IPS DF 19.7 (cell line): Measurements from ENCODE around the gene OR52J3.
A peak's percentile ranks its signal among the peaks of the same experiment; 100 is the strongest.
"Not testable (repeated sequence)": the region's sequence is repeated elsewhere in the genome, so short reads cannot be mapped to it uniquely, and the experiment has no call there.

Experiments used
- DNase-seq: peaks from one replicate; pipeline ENCODE4 v3.0.0-alpha.2; 2013; ENCODE audit warnings: low read depth, low spot score

The OR52J3 gene

DNA sequence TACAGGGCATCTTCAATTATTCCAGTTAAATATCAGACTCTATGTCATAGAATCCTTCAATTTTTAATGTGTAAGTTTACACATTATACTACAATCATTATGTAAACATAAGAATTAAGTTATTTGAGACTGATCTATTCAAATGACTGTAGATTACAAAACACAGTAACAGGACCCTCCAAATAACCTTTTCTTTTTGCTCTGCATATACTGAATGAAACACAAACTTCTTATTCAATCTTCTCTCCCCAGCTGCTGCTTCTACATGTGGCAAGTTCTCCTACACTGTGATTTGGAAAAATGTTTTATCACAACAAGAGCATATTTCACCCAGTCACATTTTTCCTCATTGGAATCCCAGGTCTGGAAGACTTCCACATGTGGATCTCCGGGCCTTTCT is at the start of gene OR52J3:
Gene OR52J3 (plus strand): TSS at position 301 of the 400 bp plus-strand sequence. CDS start 0 bp downstream, at position 301.
- no peak for DNase-seq

DNA sequence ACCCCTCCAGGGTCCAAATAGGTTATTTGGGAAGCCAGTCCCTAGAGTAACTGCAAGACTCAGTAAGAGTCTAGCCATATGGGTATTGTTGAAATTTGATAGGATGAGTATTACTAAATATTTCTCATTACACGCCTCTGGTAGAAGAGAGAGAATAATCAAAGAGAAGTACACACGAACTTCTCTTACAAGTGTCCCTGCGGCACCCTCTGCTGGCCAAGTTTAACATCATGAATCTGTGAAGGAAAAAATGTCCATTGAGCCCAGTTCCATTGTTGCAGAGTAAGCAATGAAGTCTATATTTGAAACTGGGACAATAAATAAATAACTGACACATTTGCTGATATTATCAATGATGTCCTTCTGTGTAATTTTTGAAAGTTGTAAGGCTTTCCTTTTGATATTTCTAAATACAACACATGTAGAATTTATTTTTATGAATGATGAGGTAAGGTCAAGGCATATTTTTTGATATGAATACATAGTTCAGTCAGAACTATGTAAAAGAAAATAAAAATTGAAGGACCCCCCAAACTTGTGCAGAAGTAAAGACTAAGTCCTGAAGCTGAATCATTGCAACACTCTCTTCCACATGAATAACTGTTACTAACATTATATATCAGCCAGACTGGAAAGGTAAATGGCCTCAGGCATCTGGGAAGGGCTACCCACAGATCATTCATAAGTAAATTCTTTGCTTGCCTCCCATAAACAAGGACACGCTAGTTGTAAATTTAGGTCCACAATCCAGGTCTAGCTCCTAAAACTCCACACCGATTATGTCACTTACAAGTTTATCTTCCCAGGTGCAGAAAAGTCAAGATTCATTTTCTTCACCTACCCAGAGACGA is 41.7 kb upstream of the OR52J3 start:
- no peak for DNase-seq

- DNase-seq = peak; percentile 9
Measured at GRCh38 chr11:5007561-5007960, 38.8 kb upstream of the OR52J3 start.

- no peak for DNase-seq
Measured at GRCh38 chr11:5011254-5011653, 35.1 kb upstream of the OR52J3 start.

DNA sequence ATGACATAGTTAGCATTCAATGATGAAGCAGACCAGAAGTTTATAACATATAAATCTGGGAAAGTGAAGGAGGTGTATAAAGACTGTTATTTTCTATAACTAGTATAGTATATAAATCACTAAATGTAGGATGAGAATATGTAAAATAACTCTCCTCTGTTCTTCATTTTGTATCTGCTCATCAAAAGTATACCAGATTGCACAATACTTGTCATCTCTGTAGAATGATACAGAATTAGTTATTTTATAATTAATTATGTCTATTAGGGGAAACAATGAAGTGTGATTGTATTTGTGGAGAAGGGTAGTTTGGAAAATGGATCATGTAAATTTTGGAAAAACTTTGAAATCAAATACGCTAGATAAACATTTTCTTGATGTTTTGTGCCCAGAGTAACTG is 33.3 kb upstream of the OR52J3 start:
- DNase-seq = no peak

DNA sequence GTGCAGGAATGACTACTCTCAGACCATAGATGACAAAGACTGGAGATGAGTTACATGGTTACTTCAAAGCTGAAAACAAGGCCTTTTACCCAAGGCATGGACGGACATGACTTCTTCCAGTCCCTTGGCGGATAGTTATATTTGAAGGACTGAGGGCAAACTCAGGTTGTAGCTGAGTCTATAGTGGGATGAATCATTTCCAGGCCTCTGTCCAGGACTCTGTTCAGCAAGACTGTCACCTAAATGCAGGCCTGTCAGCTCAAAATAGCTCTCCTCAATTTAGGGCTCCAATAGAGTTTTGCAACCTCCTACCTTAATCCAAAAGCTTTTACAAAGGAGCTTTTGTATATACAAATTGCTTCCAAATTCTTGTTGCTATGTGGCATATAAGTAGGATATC is 24.3 kb upstream of the OR52J3 start:
- DNase-seq = no peak

DNA sequence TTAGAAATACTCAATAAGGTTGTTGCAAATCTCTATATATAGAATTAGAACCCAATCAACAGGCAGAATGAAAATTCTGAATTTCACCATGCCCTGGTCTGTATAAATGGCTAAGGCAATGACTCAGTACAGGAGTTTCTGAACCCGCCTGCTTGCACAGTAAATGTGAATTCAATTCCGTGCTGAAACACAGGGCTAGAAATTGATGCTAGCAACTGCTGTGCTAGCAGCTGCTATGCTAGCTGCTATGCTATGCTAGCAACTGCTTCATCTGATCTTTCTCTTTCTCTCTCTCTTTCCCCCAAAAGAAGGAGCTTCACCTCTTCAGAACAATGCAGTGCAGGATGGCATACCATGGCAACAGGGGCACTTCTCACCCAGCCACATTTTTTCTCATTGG is 9.7 kb upstream of the OR52J3 start:
- no peak for DNase-seq

DNA sequence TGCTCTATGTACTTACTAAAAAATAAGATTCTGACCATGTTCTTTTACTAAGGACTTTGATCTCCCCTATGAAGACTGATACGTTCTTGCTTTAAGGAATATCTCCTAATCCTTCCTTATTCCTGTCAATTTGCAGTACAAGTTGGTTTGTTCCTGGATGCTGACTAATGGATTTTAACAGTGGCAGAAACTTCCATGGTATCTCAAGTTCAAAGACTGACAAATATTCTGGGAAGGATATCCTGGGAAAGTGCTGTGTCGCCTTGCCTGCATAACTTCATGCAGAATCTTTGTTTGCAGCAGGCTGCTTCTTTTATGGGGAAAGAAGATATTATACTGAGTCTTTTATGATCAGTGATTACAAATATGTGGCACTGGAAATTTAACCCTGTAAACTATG is 8.4 kb upstream of the OR52J3 start:
- no peak for DNase-seq

- DNase-seq = no peak
Measured at GRCh38 chr11:5038341-5038740, 8.0 kb upstream of the OR52J3 start.

DNA sequence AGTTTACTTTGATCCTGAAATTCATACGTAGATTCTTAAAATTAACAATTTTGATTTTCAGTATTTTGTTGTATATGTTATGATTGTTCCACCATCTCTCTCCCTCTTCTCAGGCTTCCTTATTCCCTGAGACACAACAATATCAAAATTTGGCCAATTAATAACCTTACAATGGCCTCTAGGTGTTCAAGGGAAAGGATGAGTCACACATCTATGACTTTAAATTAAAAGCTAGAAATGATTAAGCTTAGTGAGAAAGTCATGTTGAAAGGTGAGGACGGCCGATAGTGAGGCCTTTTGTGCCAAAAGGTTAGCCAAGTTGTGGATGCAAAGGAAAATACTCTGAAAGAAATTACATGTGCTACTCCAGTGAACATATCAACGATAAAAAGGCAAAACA is 5.5 kb upstream of the OR52J3 start:
- no peak for DNase-seq

DNA sequence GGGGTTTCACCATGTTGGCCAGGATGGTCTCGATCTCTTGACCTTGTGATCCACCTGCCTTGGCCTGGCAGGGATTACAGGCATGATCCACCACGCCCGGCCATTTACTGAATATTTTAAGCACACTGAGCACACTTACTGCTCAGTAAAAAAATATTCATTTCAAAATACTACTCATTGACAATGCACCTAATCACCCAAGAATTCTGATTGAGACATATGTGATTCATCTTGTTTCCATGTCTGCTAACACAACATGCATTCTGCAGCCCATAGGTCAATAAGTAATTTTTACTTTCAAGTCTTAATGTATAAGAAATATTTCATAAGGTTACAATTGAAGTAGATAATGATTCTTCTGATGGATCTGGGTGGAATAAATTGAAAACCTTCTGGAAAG is 4.2 kb upstream of the OR52J3 start:
- DNase-seq = no peak

DNA sequence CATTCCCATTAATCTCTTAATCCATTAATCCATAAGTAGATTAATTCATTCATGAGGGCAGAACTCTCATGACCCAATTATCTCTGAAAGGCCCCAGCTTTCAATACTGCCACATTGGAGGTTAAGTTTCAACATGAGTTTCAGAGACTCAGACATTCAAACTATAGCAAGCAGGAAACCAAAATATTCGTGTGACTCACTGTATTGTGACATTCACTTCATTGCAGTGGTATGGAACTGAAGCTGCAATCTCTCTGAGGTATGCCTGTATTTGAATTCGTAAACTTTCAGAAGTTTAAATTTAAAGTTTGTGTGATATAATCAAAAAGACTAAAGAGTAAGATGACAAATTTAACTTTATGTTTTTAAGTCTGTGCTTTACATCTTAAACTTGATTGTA is 2.9 kb upstream of the OR52J3 start:
- no peak for DNase-seq

GRCh38 chr11:5046754-5047330 is 516 bp downstream of the OR52J3 start:
- no peak for DNase-seq

DNA sequence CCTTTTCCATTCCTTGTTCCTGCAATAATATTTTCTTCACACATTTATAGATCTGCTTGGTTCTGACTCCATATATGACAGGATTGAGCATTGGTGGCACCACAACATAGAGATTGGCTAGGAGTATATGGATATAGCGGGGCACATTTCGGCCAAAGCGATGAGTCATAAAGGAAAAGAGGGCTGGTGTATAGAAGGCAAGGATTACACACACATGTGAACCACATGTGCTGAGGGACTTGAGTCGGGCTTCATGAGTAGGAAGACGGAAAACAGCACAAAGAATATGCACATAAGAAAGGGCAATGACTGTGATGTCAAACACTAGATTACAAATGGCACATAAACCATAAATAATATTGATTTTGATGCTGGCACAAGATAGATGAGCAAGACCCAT is 12.4 kb downstream of the OR52J3 start:
- DNase-seq = not testable (repeated sequence)

DNA sequence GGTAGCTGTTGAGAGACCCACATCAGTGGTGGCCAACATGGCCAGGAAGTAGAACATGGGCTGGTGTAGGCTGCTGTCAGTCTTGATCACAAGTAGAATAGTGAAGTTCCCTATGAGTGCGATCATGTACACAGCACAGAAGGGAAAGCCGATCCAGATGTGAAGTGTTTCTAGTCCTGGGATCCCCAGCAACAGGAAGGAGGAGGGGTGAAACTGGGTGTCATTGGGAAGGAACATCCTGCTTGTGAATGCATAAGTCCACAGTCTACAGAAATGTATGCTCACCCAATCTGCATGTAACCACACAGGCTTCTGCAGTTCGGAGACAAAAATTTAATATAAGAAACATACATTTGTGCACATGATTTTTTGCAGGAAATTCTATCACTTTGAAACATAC is 13.1 kb downstream of the OR52J3 start, which contains the start of gene OR52E2:
Gene OR52E2 (minus strand): TSS at position 237 of the 400 bp plus-strand sequence. CDS start 0 bp downstream, at position 237.
- DNase-seq = no peak

DNA sequence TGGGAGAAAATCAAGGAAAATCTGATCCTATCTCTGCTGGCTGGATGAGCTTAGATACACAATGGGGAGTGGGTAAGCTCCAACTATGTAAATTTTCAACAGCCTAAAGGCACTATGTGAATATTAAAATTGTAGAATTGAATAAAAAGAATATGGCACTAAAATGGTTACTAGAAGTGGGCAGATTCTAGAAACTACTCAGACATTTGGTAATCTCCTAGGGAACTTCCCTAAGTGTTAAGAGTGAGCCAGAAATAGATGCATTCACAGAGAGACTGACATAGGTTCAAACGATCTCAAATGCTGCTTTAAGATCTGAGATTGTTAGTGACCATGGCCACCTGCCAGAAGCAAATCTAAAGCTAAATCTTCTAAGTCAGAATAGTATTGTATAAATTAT is 18.7 kb downstream of the OR52J3 start:
- no peak for DNase-seq

DNA sequence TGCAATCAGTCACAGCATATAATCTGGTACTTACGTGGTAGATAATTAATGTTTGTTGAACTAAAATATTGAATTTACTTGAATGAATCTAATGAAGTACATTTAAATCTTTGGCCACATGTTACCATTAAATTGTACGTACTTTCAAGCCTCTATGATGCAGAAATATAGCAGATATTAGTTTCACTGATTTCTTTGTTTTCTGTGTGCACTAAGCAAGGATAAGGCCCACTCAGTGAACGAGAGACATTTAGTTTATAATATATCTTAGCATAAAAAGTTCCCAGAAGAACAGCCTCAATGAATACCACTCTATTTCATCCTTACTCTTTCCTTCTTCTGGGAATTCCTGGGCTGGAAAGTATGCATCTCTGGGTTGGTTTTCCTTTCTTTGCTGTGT is 22.9 kb downstream of the OR52J3 start, which contains the start of gene OR52E1:
Gene OR52E1 (plus strand): TSS at position 301 of the 400 bp plus-strand sequence.
- no peak for DNase-seq

- no peak for DNase-seq
Measured at GRCh38 chr11:5071799-5072198, 25.5 kb downstream of the OR52J3 start.

DNA sequence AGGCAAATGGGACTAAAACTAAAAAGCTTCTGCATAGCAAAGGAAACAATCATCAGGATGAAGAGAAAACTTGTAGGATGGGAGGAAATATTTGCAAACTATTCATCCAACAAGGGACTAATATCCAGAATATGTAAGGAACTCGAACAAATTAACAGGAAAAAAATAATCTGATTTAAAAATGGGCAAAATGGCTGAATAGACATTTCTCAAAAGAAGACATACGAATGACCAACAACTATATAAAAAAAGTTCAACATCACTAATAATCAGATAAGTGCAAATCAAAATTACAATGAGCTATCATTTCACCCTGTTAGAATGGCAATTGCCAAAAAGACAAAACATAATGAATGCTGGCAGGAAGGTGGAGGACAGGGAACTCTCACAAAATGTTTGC is 35.1 kb downstream of the OR52J3 start:
- DNase-seq = no peak

- no peak for DNase-seq
Measured at GRCh38 chr11:5083602-5084001, 37.3 kb downstream of the OR52J3 start.

GRCh38 chr11:5088556-5088955 is 42.2 kb downstream of the OR52J3 start:
- no peak for DNase-seq

DNA sequence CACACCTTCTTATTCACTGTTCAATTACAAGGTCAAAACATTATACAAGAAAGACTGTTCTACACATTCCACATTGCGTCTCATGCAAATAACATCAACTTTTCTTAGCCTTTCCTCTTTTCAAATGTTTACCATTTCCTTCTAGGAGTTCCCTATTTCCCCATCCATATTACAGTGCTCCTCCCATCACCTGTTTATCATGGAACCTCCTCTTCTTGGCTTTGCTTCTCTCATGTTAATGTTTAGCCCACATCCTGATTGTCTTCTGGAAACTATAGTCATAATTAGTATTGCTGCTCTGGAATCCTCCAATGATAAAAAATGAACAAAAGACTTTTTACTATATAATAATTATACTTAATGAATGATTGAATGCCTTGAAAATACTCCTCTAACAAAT is 44.3 kb downstream of the OR52J3 start:
- DNase-seq = no peak
